Erythroblast (primary cell): ENCODE results near the gene MEGF10.
"Not testable (repeated sequence)": the region's sequence is repeated elsewhere in the genome, so short reads cannot be mapped to it uniquely, and the experiment has no call there.

ENCODE experiments used
- DNase-seq, 2 experiments: peaks; one replicate each; lab custom pipeline; 2025; lab: John Stamatoyannopoulos, UW
- GATA1 ChIP-seq: IDR thresholded peaks from 2 replicates; pipeline ENCODE4 v1.6.1; 2011; ENCODE audit warnings: low read depth, mild to moderate bottlenecking, control low read depth, low read length, moderate library complexity
- POLR2A ChIP-seq: IDR thresholded peaks from 2 replicates; pipeline ENCODE4 v1.6.1; 2011; ENCODE audit warnings: mild to moderate bottlenecking, low read length

MEGF10 gene

DNA sequence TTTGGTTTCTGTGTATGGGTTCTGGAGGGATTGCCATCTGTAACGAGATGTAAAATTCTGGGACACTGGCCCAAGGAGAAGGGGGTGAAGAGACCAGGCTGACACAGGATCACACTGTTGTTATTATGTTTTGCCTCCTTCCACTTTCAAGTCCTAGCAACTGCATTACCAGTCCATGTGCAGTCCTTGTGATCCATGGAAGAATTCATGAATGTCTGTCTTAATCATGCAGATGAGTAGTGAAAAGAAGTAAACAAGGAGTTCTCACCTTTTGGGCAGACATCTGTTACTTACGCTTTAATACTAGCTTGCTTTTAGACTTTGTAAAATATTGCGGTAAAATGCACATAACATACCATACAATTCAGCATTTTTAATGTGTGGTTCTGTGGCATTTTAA, 18.3 kb downstream of the MEGF10 start:
- no peak for DNase-seq
- TF ChIP-seq GATA1 (no peak), POLR2A (no peak)

DNA sequence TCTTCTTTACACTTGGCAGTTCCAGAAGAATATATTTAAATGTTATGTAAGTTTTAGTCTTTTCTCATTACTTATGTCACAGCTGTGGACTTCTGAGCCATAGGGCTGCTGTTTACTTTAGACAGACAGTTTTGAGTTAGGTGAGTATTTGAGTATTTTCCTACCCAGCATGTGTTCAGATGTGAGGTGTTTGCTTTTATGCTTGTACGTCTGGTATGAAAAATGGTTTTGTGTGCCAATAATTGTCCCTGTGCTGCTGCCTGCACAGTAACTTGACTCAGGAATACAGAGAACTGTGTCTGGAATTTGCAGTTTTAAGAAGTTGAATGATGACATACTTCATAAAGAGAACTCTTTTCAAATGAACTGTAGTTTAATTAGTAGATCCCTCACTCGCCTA, 20.8 kb downstream of the MEGF10 start:
- TF ChIP-seq GATA1 (no peak), POLR2A (no peak)
- DNase-seq: no peak

DNA sequence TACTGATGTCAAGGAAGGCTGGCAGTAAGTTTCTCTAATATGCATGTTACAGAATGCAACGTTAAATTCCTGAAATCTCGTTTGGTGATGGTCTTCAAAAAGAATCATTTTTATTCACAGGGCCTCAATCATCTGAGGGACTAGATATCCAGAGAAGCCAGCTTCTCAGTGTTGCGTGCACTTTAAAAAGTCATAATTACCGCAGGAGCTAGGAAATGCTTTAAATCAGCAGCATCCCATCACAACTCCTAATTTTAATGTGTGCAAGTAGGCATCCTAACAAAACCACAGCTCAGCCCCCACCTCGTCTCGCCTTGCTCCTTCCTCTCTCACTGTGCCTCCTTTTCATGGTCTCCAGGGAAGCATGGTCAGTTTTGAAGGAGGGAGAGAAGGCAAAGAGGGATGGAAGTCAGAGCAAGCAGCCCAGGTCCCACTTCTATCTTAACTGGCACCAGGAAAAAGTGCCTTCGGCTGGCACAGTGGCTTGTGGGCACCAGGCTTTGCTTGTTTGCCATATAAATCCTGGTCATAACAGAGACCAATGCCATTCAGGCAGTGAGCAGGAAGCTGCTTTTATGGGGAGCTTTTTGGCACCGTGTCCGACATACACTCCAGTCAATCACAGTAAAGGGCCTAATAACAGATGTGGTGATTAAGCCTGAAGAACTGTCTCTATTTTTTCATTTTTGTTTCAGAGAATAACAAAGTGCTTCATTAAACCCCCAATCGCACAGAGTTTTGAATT, 21.4 kb downstream of the MEGF10 start:
- DNase-seq: no peak
- TF ChIP-seq GATA1 (no peak), POLR2A (no peak)

DNA sequence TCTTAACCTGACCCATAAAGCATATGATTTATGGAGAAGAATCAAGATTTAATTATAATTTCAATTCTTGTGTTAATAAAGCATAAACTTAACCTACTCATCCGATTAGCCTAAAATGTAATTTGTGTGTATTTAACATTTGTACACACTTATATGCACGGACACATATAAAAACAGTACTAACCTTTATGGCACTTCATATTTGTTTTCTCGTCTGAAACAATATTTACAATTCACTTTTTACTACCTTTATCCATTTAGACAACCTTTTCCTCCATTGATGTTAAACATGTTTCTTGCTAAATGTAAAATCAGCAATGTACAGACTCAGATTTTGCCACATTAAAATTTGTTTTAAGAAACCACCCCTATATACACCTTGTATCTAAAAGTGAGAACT, 22.8 kb downstream of the MEGF10 start:
- no peak for TF ChIP-seq POLR2A
- DNase-seq: no peak

GRCh38 chr5:127313847-127314473, 23.4 kb downstream of the MEGF10 start:
- peak; percentile 54 to 82 for DNase-seq
- TF ChIP-seq POLR2A: no peak

DNA sequence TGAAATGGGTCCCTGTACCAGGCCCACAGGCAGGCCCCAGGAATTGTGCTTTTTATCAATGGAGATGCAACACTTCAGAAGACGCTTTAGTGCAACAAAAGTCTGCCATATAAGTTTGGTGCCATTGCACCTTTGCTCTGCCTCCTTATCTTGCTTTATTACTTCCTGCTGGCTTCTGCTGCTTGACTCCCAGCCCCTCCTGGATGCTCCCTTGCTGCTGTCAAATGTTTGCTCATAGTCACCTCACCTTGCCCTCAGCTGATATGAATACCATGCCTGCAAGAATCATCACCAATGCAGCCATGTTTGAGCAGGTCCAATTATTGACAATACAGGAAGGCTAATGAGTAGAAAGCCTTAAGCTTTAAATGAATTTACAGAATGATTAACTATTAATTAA, 25.4 kb downstream of the MEGF10 start:
- TF ChIP-seq GATA1 (no peak), POLR2A (no peak)
- DNase-seq: no peak

GRCh38 chr5:127317385-127317784, 26.8 kb downstream of the MEGF10 start:
- DNase-seq: not testable (repeated sequence)

DNA sequence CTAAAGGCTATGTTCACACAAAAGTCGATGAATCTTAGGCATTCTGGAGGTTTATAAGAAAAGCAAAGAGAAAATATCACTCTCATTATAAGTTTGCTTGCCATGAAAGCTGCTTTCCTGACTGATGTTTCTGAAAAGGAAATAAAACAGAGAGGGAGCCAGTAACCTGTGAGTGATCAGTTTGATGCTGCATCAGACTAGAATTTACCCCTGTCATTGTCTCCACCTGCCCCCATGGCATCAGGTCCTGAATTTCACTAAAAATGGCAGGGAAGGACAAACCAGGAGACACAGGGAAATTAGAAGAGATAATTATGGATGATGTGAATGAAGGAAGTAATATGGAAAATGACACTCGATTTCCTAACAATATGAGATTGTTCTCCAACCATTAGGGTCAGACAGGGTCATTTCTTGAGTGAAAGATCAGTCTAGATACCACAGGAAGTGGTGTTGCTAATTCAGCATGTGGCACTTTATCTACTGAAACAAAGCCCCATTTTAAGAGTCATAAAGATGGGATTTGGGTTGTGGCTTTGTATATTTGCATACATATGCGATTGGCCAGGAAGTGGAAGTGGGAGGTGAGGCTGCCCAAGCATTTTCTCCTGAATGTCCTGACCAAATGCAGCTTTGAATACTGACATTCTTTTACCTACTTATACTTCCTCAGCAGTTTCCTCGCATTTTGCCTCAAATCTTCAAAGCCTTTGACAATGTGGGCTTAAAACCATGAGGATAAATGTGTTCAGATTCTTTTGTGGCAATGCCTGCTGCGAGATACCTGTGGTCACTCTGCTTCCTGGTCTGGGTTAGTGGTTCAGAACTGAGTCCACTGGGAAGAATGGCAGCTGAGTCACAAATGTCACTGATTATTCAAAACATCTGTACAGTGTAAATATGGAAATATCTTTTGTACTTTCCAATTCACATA, 29.7 kb downstream of the MEGF10 start:
- DNase-seq: peak in 1 of 2 experiments; percentile 14
- TF ChIP-seq POLR2A (no peak), GATA1 (no peak)

DNA sequence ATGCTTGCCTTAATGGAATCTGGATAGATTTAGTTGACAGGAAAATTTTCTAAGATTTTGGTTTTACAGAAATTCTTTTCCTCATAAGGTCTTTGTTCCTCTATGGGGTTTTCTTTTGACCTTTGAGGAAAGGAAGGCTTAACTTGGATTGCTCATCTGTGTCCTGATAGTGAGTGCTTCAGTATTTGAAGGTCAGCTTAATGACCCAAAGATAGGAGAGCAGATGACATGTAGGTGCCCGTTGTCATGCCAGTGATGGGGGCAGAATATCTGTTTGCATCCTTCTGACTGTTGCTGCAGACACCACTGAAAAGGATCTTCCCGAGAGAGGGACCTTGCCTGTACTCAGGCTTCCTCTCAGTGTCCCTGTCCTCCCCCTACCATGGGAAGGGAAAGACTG, 30.9 kb downstream of the MEGF10 start:
- no peak for DNase-seq
- TF ChIP-seq GATA1: no peak

DNA sequence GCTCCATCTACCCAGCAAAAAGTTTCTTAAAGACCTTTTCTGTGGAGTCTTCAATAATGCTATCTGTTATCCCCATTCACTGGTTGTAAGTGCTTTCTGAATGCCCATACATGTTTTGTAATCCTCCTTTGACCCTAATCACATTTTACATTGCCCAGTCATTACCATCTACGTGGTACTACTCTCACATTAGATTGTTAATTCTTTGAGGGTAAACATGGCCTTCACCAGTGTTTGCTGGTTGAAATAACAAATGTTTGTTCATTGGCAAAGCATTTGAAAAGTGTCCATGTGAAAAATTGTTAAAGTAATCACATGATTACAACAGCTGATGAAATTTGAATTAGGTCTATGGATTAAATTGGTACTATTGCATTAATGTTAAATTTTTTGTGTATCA, 31.8 kb downstream of the MEGF10 start:
- no peak for DNase-seq
- no peak for TF ChIP-seq GATA1
- TF ChIP-seq POLR2A: no peak

DNA sequence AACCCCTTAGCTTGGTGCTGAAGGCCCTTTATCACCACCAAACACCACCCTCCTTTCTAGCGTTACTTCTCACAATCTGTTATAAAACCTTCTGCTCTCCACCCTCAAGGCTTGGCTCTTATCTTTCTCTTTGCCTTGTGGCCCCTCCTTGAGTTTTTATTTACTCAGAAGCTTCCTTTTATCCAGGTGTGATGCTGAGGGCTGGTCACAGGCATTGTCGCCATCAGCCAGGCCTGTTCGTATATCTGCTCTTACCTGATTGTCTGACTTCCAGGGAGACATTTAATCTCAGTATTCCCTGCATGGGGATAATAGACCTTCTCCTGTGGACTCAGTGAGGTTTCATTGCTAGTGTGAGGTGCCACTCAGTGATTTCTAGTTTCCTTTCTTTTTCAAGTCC, 34.2 kb downstream of the MEGF10 start:
- DNase-seq: peak; percentile 33 to 71
- TF ChIP-seq POLR2A: no peak
- no peak for TF ChIP-seq GATA1

DNA sequence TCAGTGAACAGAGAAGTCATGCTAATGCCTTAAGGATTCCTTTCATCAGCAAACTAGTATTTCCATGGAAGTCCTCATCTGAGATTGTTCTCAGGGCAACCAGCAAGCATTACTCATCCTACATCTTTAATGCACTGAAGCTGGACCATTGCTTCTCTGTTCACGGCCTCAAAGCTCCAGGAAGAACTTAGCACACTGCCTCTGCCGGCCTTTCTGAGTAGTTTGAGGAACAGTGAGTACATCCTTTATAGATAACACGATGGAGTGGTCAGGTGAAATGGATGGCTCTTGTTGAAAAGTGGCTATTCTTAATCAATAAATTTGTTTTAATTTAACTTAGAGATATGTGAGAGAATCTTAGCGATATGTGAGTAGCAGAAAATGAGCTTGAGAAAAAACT, 35.8 kb downstream of the MEGF10 start:
- TF ChIP-seq GATA1 (no peak), POLR2A (no peak)
- no peak for DNase-seq

DNA sequence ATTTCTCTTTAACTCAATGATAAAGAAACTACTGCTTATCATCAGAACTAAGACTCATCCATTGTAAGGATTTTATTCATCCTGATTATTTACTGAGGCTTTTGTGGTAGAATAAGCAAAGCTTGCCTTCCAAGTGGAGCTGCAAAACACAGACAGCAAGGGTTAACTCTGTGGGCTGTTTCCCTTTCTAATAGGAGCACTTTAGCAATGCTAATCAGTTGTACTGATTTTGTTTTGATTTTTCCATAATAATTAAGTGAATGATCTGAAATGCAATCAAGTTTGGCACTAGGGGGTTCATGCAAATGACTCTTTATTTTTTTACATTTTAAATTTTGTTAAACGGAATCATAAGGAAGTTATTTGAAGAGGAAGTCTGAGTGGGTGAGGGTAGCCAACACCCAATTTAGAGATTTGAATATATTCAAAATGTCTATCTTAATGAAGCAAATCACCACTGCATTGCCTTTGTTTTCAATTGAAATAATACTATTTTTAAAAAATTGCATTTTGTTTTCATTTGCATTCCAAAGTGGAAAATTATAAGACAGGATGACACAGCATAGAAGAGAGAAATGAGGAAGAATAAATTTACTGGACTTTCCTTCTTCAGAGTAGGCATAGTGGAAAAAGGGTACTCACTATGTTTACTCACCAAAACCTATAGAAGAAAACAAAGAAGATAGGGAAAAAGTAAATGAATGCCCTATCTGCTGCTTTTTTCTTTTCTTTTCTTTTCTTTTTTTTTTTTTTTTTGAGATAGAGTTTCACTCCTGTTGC, 36.6 kb downstream of the MEGF10 start:
- DNase-seq: no peak
- TF ChIP-seq GATA1 (no peak), POLR2A (no peak)
